ENCODE measurements around the gene SSTR5. TPM values are rescaled to one million over a fixed set of nuclear protein-coding genes. Genes with fewer than 3 reads are reported as not detected.

Gene SSTR5
- total RNA-seq, 2 donors from 2014 or later = 2.3 TPM; not detected in 1

GRCh38 chr16:1077877-1078578, 5.5 kb downstream of the SSTR5 start:
- Histone ChIP-seq H3K9me3 (no peaks in the 10 kb centered on the region), H3K4me3 (no peak overlapping the region), H3K27ac (peak overlapping the region in 3 of 4 donors; percentile 34 to 65 (median 40)), H3K36me3 (replicated peaks in 1 of 2; ENCODE audit: insufficient read depth in 1 of 2, low read depth in 2 of 2) (no peaks in the 10 kb centered on the region), H3K27me3 (peaks cover 0 to 59% of the 10 kb centered on the region in 2 donors), H3K4me1 (peaks cover 30% of the 10 kb centered on the region)
- DNase-seq (no peak), ATAC-seq (no peak)
- TF ChIP-seq CTCF (IDR thresholded peaks at IDR 0.05) = no peak
- no peak for TF ChIP-seq POLR2A (IDR thresholded peaks at IDR 0.05)
- intact Hi-C loops (cut with DNase I) = no loop called here
- WGBS, 2 donors = 36 to 40% methylated on average over 1 to 34 of the region's 36 CpGs

GRCh38 chr16:1078579-1079021, 6.1 kb downstream of the SSTR5 start:
- DNase-seq (peak; percentile 87 to 93 (median 92)), ATAC-seq (peak; percentile 92)
- intact Hi-C loops (cut with DNase I) = no loop called here

DNA sequence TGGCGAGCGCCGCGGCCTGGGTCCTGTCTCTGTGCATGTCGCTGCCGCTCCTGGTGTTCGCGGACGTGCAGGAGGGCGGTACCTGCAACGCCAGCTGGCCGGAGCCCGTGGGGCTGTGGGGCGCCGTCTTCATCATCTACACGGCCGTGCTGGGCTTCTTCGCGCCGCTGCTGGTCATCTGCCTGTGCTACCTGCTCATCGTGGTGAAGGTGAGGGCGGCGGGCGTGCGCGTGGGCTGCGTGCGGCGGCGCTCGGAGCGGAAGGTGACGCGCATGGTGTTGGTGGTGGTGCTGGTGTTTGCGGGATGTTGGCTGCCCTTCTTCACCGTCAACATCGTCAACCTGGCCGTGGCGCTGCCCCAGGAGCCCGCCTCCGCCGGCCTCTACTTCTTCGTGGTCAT, 6.8 kb downstream of the SSTR5 start:
- Histone ChIP-seq H3K4me3 (no peak overlapping the region), H3K27ac (no peak overlapping the region), H3K36me3 (replicated peaks in 1 of 2; ENCODE audit: insufficient read depth in 1 of 2, low read depth in 2 of 2) (no peaks in the 10 kb centered on the region), H3K27me3 (peaks cover 0 to 46% of the 10 kb centered on the region in 2 donors), H3K9me3 (peaks cover 0 to 7% (median 0%) of the 10 kb centered on the region in 3 donors), H3K4me1 (peaks cover 30% of the 10 kb centered on the region)
- TF ChIP-seq CTCF (IDR thresholded peaks at IDR 0.05) = no peak
- TF ChIP-seq POLR2A (IDR thresholded peaks at IDR 0.05) = no peak
- intact Hi-C loops (cut with DNase I) = no loop called here
- DNase-seq (no peak), ATAC-seq (no peak)
- 93 to 95% methylated on average over 30 to 40 of the region's 43 CpGs for WGBS, 2 donors

More at GRCh38 chr16:1078579-1079021, 6.1 kb downstream of the SSTR5 start:
- no peaks in the 10 kb centered on the region for H3K9me3 ChIP-seq
- peaks cover 30% of the 10 kb centered on the region for H3K4me1 ChIP-seq
- H3K4me3 ChIP-seq = no peak overlapping the region
- peak overlapping the region in 3 of 4 donors; percentile 34 to 65 (median 40) for H3K27ac ChIP-seq
- no peaks in the 10 kb centered on the region for H3K36me3 ChIP-seq (replicated peaks in 1 of 2; ENCODE audit: insufficient read depth in 1 of 2, low read depth in 2 of 2)
- no peak for TF ChIP-seq CTCF (IDR thresholded peaks at IDR 0.05)
- peak in 1 of 3 donors; percentile 22 for TF ChIP-seq POLR2A (IDR thresholded peaks at IDR 0.05)
- H3K27me3 ChIP-seq = peaks cover 0 to 54% of the 10 kb centered on the region in 2 donors
- WGBS, 2 donors = 15 to 27% methylated on average over 4 to 28 of the region's 28 CpGs

DNA sequence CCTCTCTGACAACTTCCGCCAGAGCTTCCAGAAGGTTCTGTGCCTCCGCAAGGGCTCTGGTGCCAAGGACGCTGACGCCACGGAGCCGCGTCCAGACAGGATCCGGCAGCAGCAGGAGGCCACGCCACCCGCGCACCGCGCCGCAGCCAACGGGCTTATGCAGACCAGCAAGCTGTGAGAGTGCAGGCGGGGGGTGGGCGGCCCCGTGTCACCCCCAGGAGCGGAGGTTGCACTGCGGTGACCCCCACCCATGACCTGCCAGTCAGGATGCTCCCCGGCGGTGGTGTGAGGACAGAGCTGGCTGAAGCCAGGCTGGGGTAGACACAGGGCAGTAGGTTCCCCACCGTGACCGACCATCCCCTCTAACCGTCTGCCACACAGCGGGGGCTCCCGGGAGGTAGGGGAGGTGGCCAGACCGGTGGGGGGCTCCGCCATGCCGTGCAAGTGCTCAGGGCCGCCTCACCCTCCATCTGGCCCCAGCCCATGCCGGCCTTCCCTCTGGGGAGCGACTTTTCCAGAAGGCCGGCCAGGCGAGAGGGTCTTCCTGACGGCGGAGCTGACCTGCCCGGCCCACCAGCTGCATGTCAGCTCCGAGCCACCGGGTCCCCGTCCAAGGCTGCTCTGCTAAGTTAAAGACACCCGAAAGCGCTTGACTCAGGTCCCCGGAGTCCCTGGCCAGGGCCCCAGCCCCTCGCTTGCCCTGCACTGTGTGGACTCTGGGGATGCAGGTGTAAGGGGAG, 7.4 kb downstream of the SSTR5 start:
- H3K36me3 ChIP-seq (replicated peaks in 1 of 2; ENCODE audit: insufficient read depth in 1 of 2, low read depth in 2 of 2) = no peaks in the 10 kb centered on the region
- H3K9me3 ChIP-seq = peaks cover 0 to 13% (median 2%) of the 10 kb centered on the region in 3 donors
- H3K4me1 ChIP-seq = peaks cover 30% of the 10 kb centered on the region
- peaks cover 0 to 41% of the 10 kb centered on the region in 2 donors for H3K27me3 ChIP-seq
- H3K27ac ChIP-seq = no peak overlapping the region
- no peak overlapping the region for H3K4me3 ChIP-seq
- WGBS, 2 donors = 82 to 96% methylated on average over 9 to 45 of the region's 45 CpGs
- intact Hi-C loops (cut with DNase I) = no loop called here
- DNase-seq (no peak), ATAC-seq (no peak)
- TF ChIP-seq POLR2A (IDR thresholded peaks at IDR 0.05) = no peak
- TF ChIP-seq CTCF (IDR thresholded peaks at IDR 0.05) = no peak
